OCI-LY7 (cell line): Measurements from ENCODE around the gene PLP1.
"Not testable (repeated sequence)": the region's sequence is repeated elsewhere in the genome, so short reads cannot be mapped to it uniquely, and the experiment has no call there.

Experiments used
- CTCF ChIP-seq: fragments of 200-600 bp; sonication (generic); conservative IDR thresholded peaks from 2 replicates; pipeline ENCODE4 v1.5.1; 2014; ENCODE audit warnings: mild to moderate bottlenecking, antibody characterized with exemption, low read length, moderate library complexity, mixed read lengths
- EZH2phosphoT487 ChIP-seq: fragments of 200-600 bp; sonication (generic); IDR thresholded peaks from 2 replicates; pipeline ENCODE4 v1.6.1; 2018; ENCODE audit warnings: low read depth, borderline replicate concordance, mild to moderate bottlenecking, mixed run types, antibody characterized with exemption, low read length, moderate library complexity, mixed read lengths

GRCh38 chrX:103763541-103763940 is 13.1 kb upstream of the PLP1 start:
- not testable (repeated sequence) for TF ChIP-seq CTCF, EZH2phosphoT487
